NOMO-1 treated with DMSO at 0.1 percent for 48 hours (cell line): ENCODE results near the gene MUC2.

Experiments used
- DNase-seq: peaks from one replicate; lab custom pipeline; 2025; ENCODE audit not compliant: unreplicated experiment; lab: John Stamatoyannopoulos, UW

MUC2 gene

DNA sequence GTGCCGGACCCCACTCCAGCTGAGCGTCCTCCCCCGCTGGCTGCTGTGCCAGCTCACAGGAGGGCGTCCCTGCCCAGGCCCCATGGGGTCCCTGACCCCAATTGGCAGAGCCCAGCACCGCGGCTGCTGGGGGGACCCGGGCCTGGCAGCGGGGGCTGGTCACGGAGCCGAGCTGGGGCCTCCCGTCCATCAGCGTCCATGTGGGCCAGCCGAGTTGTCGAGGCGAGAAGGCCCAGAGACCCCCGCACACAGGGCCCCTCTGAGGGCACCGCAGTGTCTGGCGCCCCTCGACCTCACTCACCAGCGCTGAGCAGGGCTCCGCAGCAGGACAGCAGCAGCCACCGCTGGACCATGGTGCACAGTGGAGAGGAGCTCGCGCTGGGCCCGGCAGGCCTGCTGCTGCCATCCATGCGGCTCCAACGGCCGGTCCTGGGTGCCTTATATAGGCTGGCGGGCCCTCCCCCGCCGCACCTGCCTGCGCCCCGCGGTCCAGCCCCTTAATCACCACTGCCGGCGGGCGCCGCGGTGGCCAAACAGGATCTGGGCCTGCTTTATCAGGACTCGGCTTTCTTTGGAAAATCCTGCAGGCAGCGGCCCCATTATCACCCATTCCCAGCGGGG is 38.3 kb upstream of the MUC2 start, which contains the start of gene MUC6:
MUC6 (minus strand) TSS at position 416 of the 621 bp plus-strand sequence; CDS start at position 353, 63 bp downstream.
- DNase-seq, result no peak

DNA sequence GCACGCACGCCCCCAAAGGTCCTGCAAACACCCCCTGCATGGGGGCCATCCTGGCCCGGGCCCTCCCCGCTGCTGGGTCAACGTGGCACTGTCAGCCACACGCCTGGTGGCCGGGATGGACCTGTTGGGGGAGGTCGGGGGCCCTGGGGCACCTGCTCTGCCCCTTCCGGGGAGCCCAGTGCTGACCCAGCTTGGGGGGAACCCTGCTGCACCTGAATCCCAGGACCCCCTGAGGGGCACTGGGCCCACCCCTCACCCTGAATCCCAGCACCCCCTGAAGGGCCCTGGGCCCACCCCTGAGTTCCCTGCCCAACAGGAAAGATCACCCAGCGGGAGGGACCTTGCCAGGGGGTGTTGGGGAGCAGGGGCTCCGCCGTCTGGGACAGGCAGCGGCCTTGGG is 37.7 kb upstream of the MUC2 start:
- no peak for DNase-seq

DNA sequence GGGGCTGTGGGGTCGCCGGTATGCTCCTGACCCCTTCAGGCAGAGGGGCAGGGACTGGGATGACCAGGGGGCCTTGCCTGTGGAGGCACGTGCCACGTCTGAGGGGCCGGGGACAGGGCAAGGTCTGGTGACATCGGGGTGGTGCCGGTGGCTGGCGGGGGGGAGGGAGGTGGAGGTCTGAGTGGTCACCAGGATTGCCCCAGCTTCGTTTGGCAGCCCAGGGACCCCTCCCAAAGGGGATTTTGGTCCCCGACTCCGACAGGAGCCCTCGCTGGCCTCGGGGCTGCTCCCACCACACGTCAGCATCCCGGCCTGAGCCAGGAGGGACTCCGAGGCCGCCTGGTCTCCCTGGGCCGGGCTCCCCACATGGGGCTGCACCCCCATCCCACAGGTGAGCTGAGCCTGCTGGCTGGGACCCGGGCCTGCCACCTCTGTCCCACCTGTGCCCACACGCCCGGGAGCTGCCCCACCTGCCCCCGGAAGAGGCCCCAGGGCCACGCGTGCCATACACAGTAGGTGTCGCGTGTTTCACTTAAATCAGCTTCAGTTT is 37.1 kb upstream of the MUC2 start:
- no peak for DNase-seq

DNA sequence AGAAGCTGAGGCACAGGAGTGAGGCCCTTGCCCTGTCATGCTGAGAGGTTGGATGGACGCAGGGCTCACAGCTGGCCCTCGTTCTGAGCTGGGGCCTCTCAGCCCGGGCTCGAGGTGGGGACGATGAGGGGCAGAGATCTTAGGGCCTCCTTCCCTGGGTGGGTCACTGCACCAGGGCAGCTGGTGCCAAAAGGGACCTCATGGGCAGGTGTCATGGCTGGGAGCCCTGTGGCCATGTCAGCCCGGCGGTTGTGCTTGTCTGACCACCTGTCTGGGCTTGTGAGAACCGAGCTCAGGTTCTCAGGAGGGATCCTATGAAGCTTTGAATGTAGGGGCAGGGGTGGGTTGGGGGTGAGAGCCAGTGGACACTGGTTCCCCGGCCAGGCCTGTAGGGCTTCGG is 36.3 kb upstream of the MUC2 start:
- no peak for DNase-seq

DNA sequence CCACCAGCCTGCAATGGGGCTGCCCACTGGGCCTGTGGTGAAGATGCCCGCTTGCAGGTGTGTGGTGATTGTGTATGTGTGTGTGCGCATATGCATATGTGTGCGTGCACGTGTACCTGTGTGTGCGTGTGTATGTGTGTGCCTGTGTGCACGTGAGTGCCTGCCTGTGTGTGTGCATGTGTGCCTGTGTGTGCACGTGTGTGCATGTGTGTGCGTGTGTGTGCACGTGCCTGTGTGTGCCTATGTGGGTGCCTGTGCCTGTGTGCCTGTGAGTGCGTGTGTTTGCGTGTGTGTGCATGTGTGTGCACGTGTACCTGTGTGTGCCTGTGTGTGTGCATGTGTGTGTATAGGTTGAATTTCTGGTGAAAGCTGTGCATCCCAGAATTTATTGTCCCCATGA is 35.8 kb upstream of the MUC2 start:
- DNase-seq, result no peak

DNA sequence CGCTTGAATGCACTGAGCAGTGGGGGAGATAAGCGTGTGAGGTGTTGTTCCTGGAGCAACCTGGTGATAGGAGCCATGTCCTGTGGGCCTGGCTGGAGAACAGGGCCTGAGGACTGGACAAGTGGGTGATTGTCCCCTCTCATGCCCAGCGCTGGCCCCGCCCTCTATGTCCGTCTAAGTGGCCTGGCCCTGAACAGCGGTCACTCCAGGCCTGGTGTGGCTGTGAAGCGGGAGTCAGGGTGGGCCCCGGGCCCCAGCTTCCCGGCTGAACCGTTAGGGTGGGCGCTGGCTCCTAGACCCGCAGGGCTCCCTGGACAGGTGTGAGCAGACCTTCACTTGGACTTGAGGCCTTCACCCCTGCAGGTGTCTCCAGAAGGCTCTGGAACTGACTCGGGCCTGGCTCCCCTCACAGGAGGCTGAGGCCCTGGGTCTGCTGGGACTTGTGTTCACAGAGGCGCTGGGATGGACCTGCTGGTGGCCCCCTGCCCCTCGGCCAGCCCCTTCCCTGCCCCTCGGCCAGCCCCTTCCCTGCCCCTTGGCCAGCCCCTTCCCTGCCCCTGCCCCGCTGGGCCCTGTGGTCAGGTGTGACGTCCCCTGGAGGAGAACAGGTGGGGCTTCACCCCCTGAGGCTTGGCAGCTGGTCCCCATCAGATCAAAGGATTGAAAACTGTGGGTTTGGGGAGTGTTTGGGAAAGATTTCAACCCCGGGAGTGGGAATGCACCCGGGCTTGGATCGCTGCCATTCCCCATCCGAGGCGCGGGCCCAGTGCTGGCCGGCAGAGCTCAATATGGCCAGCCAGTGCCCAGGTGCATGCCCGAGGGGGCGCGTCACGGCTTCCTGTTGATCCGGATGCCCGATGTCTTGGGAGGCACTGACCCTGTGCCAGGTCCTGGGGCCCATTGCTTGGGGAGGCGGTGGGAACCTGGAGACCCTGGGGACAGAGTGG is 34.9 kb upstream of the MUC2 start:
- no peak for DNase-seq

DNA sequence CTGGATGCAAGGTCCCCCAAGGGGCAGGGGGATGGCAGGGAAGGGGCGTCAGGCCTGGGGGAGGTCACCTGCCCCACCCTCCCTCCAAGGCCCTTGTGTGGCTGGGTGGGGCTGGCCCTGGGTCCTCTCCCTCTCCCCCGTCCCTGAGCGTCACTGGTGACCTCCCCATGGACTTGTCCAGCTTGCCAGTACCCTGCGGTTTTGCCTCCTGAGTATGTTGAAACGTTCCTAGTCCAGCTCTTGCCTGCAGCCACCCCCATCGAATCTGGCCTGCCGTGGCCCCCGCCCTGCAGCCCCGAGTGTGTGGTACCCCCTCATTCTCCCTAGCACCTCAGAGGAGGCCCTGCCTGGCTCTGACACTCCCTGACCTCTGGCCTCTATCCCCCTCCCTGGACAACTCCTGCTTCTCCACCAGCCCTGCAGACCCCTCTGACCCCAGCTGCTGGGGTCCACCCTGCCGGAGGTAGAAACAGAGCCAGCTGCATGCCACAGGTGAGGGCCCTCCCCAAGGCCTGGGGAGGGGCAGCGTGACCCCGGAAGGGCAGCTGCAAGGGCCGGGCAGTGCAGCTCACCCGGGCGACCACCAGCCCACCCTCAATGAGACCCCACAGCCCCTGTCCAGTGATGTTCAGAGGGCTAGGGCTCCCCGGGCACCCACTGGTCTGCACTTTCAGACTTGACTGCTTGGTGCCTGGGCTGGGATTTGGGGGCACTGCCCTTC is 34.1 kb upstream of the MUC2 start:
- no peak for DNase-seq

DNA sequence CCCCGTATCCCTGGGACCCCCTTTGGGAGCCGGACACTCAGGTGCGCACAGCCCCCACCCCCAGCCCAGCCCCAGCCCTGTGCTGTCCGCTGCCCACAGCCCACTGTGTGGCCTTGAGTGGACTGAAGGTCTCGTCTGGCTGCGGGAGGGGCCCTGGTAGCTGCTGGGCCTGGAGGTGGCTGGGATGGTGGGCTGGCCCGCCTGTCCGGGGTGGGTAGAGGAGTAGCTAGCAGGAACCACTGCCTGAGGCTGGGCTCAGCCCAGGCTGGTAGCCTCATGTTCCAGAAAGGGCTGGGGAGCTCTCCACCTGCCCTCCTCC is 33.6 kb upstream of the MUC2 start:
- DNase-seq, result no peak

DNA sequence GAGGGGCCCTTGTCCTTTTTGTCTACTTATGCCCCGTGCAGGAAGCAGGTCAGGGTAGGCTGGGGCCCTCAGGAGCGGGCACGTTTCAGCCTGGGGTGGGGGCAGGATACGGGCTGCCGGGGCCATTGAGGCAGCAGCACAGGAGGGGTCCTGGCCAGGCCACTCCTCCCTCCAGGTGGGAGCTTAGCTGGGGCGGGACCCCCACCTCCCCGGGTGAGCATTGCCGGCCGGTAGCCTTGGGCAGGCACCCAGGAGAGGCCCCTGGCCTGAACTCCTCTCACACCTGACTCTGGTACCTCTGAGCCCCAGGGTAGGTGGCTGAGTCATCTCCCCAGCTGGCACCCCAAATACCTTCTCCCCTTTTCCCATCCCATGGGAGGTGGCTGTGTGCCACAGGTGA is 33.2 kb upstream of the MUC2 start:
- no peak for DNase-seq

DNA sequence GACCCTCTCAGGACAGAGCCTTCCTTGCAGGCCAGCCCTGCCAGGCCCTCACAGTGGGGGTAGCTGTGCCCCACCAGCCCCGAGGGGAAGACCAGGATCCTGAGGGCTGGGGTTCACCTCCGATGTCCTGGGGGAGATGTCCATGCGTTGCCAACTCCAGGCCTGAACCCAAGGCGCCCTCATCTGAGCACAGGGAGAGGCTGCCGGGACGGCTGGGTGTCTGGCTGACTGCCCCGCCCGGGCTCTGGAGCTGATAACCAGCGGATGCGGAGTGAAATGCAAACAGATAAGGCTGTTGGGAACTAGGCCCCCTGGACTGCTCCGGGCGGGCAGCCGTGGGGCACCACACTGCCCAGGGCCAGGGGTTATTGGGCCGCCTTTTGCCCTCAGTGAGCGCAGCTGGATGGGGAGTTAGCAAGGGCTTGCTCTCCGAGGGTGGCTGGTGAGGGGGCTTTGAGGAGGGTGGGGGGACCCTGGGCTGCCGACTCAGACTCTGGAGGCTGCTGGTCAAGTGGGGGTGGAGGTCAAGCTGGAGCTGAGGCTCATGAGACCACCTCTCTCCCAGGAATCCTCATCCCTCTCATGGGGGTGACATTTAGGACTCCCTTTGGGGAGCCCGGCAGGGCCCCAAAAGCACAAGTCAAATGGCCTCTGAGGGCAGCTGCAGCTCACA is 32.6 kb upstream of the MUC2 start:
- no peak for DNase-seq

DNA sequence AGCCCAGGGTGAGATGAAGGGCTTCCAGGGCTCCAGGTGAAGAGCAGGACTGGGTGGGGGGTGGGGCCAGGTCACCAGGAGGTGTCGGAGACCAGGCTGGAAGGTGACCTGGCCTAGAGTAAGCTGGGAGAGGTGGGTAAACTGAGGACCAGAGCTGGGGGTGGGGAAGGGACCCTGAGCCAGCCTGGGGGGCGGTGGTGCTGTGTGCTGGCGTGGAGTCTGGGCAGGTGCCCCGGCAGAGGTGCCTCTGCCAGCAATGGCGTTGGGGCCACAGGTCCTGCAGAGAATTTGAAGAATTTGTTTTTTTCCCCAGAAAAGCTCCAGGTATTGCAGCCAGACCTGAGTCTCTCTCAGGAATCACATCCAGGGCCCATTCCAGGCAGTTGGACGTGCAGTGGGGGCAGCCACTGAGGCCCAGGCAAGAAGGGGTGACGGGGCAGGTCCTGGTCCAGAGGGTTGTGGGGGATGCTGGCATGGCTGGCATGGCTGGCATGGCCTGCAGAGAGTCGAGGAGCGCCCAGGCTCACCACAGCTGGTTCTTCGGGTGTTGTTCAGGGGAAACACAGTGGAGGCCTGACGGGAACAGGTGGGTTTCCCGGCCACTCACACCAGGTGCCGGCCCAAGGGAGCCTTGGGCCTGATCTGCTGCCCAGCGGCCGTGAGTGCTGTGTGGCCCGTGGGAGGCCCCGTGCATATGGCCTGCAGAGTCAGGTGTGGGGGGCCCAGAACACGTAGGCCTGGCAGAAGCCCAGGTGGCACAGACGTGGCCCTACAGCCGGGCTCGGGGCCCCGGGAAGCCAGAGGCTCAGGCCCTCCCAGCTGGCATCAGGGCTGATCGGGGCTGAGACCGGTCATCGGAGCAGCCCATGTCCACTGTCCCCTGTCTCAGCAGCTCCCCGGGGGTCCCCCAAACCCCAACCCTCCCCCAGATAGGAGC is 31.8 kb upstream of the MUC2 start:
- no peak for DNase-seq

DNA sequence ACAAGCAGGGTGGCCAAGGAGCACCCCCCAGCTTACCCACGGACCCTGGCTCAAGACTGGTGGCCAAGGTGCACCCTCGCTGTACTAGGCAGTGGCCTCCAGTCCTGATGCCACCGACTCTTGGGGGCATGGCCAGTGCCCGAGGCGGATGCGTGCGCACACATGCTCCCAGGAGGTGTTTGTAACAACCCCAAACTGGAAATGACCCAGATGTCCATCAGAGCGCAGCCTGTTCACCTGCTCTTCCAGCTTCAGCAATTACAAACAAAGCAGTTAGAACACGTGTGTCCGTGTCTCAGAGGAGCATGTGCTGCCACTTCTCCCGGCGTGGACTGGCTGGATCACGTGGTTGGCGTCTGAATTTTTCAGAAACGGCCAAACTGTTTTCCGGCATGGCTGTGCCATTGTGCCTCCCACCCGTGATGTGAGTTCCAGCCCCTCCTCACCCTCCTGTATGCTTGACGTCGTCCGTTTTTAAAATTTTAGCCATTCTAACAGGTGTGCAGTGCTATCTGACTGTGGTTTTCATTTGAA is 31.0 kb upstream of the MUC2 start:
- DNase-seq, result no peak

DNA sequence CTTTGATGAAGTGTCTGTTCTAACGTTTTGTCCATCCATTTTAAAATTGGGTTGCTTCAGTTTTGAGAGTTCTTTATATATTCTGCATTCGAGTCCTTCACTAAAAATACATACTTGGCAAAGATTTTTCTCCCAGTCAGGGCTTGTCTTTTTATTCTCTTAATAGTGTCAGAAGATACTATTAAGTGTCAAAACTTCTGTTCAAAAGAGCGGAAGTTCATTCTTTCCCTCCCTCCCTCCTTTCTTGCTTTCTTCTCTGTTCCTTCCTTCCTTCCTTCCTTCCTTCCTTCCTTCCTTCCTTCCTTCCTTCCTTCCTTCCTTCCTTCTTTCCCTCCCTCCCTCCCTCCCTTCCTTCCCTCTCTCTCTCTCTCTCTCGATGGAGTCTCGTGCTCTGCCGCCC is 30.5 kb upstream of the MUC2 start:
- DNase-seq, result no peak

DNA sequence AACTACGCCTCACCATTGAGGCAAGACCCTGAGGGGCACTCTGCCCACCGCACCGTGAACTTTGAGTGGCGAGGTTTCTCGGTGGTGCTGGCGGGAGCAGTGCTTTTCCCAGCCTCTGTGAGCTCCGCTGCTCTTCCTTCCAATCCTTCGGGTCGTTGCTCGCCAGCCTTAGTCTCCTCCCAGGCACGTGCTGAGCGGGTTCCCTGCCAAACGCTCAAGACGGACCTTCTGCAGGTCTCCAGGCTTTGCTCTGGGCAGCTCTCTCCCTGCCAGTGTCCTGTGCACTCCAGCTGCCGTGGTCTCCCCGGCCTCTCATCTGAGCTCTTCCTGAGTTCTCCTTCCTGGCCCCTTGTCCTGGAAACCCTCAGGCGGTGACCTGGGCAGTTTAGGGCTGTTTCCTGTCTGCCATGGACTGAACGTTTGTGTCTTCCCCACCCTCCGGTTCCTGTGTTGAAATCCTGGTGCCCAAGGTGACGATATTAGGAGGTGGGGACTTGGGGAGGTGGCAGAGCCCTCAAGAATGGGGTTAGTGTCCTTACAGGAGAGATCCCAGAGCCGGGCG is 27.0 kb upstream of the MUC2 start:
- DNase-seq, result no peak

DNA sequence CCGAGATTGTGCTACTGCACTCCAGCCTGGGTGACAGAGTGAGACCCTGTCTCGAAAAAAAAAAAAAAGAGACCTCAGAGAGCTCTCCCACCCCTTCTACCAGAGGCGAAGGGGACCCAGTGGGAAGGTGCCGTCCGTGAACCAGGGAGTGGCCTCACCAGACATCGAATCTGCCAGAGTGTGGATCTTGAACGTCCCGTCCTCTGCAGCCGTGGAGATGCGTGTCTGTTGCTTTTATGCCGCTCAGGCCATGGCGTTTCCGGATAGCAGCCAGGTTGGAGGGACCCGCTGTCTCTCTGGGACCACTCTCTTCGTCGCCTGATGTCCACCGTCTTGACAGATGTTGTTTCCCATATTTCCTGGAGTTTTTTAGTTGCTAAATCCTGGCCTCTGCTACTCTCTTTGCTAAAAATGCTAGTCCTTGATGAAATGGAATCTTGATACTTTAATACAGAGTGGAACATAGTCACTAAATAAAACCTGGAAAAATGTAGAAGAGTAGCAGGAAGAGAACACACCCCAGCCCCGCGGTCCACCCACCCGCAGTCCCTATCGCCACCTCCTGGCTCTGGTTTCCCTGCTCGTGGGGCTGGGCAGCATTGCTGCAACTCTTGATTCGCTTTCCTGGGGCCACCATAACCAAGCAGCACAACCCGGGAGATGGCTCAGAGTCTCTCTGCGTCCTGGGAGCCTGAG is 26.2 kb upstream of the MUC2 start:
- no peak for DNase-seq

DNA sequence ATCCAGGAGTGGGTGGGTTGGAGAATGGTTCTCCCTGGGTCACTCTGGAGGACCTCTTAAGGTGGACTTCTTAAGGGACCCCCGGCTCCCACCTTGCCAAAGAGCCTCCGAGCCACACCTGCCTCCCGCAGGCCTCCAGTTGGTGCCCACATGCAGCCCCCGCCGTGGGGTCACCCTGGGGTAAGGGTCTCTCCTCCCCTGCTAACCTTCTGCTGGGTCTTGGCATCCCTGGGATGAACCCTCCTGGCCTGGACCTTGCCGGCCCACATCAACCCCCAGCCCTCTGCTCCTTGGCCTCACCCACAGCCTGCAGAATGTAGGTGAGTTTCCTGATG is 25.6 kb upstream of the MUC2 start:
- DNase-seq, result no peak

DNA sequence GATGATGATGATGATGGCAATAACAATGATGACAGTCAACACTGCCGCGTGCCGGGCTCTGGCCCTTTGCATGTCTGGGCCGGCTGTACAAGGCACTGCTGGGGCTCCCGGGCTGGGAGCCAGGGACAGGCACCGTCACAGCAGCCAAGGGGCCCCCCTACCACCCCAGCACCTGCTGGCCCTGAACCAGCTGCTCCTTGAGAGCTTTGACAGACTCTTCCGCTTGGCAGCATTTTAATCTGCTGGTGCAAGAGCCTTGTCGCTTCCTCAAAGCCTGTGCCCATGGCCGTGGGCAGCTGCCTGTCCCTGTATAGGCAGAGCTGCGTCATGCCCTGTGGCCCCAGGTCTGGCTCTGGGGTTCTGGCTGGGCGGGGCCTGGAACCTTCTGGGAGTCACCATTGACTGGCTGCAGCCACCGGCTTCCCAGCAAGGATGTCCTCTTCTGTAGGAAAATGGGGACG is 25.2 kb upstream of the MUC2 start:
- DNase-seq, result no peak

DNA sequence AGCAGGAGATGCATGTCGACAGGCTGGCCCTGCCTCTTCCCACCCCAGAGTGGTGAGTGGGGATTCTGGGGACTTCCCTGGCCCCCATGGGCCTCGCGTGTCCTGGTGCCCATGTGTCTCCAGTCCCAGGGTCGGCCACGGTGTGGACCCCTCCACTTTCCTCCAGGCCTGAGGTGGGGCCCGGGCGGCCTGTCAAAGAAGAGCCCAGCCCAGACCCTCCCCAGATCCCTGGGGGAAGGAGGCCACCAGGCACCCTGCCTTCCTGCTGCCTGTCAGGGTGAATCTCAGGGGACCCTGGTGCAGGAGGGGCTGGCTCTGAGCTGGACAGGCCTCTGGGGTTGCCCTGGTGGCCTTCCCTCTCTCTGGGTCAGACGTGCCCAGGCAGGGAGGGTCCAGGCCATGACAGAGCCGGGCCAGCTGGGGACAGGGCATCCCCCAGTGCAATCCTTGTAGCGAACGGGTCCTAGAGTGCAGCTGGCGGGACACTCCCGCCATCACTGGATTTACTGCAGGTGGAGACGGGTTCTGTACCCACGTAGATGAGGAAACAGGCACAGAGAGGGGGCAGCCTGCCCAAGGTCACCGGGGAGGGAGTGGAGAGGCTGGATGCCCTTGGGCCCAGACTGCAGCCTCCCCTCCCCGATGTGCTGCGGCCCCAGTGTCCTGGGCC is 24.6 kb upstream of the MUC2 start:
- no peak for DNase-seq
